Measurements from ENCODE around the gene ZBED1. TPM values are rescaled to one million over a fixed set of nuclear protein-coding genes. Genes with fewer than 3 reads are reported as not detected.
"Not testable (repeated sequence)": the region's sequence is repeated elsewhere in the genome, so short reads cannot be mapped to it uniquely, and the experiment has no call there.

The ZBED1 gene
- total RNA-seq, 2 experiments from 2014 or later = 35.3 to 37.0 TPM

GRCh38 chrX:2483398-2484060 lies 17.2 kb downstream of the ZBED1 start:
- POLR2A ChIA-PET = no interaction called here
- no peaks in the 10 kb centered on the region for H3K27me3 Mint-ChIP-seq
- peaks cover 13% of the 10 kb centered on the region for H3K36me3 Mint-ChIP-seq
- ATAC-seq (ENCODE audit: low read depth) (no peak), DNase-seq (no peak)
- H3K9me3 Mint-ChIP-seq = peaks cover 7% of the 10 kb centered on the region
- H3K4me1 Mint-ChIP-seq = no peaks in the 10 kb centered on the region
- no peak overlapping the region for H3K27ac Mint-ChIP-seq
- no peak overlapping the region for H3K4me3 Mint-ChIP-seq

- H3K4me1 Mint-ChIP-seq; POLR2A ChIA-PET; H3K4me3 Mint-ChIP-seq; H3K9me3 Mint-ChIP-seq; DNase-seq; H3K27me3 Mint-ChIP-seq; ATAC-seq (ENCODE audit: low read depth); H3K27ac Mint-ChIP-seq: not testable (repeated sequence)
- peaks cover 13% of the 10 kb centered on the region for H3K36me3 Mint-ChIP-seq
Observed at GRCh38 chrX:2481597-2481996, 19.2 kb downstream of the ZBED1 start.

- ATAC-seq (ENCODE audit: low read depth); DNase-seq; H3K4me1 Mint-ChIP-seq; H3K27ac Mint-ChIP-seq; H3K27me3 Mint-ChIP-seq; POLR2A ChIA-PET; H3K9me3 Mint-ChIP-seq; H3K4me3 Mint-ChIP-seq: not testable (repeated sequence)
- H3K36me3 Mint-ChIP-seq = peaks cover 11% of the 10 kb centered on the region
Observed at GRCh38 chrX:2479982-2480381, 20.8 kb downstream of the ZBED1 start.

- Mint-ChIP-seq H3K4me3 (no peak overlapping the region), H3K27ac (no peak overlapping the region), H3K27me3 (no peaks in the 10 kb centered on the region), H3K9me3 (peaks cover 7% of the 10 kb centered on the region), H3K4me1 (peaks cover 6% of the 10 kb centered on the region), H3K36me3 (peaks cover 11% of the 10 kb centered on the region)
- DNase-seq (no peak), ATAC-seq (ENCODE audit: low read depth) (no peak)
- POLR2A ChIA-PET = no interaction called here
Observed at GRCh38 chrX:2479420-2479780, 21.4 kb downstream of the ZBED1 start.

GRCh38 chrX:2478546-2479419 lies 22.0 kb downstream of the ZBED1 start:
- no peak overlapping the region for H3K4me3 Mint-ChIP-seq
- DNase-seq (no peak), ATAC-seq (ENCODE audit: low read depth) (no peak)
- peaks cover 11% of the 10 kb centered on the region for H3K36me3 Mint-ChIP-seq
- H3K9me3 Mint-ChIP-seq = peaks cover 7% of the 10 kb centered on the region
- no peak overlapping the region for H3K27ac Mint-ChIP-seq
- peaks cover 6% of the 10 kb centered on the region for H3K4me1 Mint-ChIP-seq
- POLR2A ChIA-PET = no interaction called here
- no peaks in the 10 kb centered on the region for H3K27me3 Mint-ChIP-seq

GRCh38 chrX:2477313-2477712 lies 23.5 kb downstream of the ZBED1 start:
- POLR2A ChIA-PET; ATAC-seq (ENCODE audit: low read depth); H3K9me3 Mint-ChIP-seq; H3K27me3 Mint-ChIP-seq; H3K36me3 Mint-ChIP-seq; H3K4me3 Mint-ChIP-seq; DNase-seq; H3K27ac Mint-ChIP-seq; H3K4me1 Mint-ChIP-seq: not testable (repeated sequence)

GRCh38 chrX:2474963-2475726 lies 25.6 kb downstream of the ZBED1 start:
- POLR2A ChIA-PET = no interaction called here
- Mint-ChIP-seq H3K9me3 (peaks cover 6% of the 10 kb centered on the region), H3K4me1 (peaks cover 6% of the 10 kb centered on the region), H3K27me3 (no peaks in the 10 kb centered on the region), H3K4me3 (no peak overlapping the region), H3K27ac (no peak overlapping the region), H3K36me3 (peaks cover 6% of the 10 kb centered on the region)
- DNase-seq (no peak), ATAC-seq (ENCODE audit: low read depth) (no peak)

GRCh38 chrX:2474280-2474962 lies 26.4 kb downstream of the ZBED1 start:
- no peak overlapping the region for H3K4me3 Mint-ChIP-seq
- H3K27me3 Mint-ChIP-seq = no peaks in the 10 kb centered on the region
- POLR2A ChIA-PET = no interaction called here
- H3K27ac Mint-ChIP-seq = no peak overlapping the region
- H3K4me1 Mint-ChIP-seq = peaks cover 6% of the 10 kb centered on the region
- no peak for DNase-seq
- H3K36me3 Mint-ChIP-seq = peaks cover 4% of the 10 kb centered on the region
- no peak for ATAC-seq (ENCODE audit: low read depth)
- peaks cover 6% of the 10 kb centered on the region for H3K9me3 Mint-ChIP-seq

GRCh38 chrX:2473064-2473463 lies 27.7 kb downstream of the ZBED1 start:
- ATAC-seq (ENCODE audit: low read depth); H3K36me3 Mint-ChIP-seq; H3K27me3 Mint-ChIP-seq; DNase-seq; POLR2A ChIA-PET; H3K4me3 Mint-ChIP-seq; H3K27ac Mint-ChIP-seq; H3K4me1 Mint-ChIP-seq; H3K9me3 Mint-ChIP-seq: not testable (repeated sequence)

- Mint-ChIP-seq H3K4me1 (peaks cover 5% of the 10 kb centered on the region), H3K27ac (no peak overlapping the region), H3K4me3 (no peak overlapping the region), H3K27me3 (no peaks in the 10 kb centered on the region), H3K36me3 (peaks cover 4% of the 10 kb centered on the region), H3K9me3 (peaks cover 7% of the 10 kb centered on the region)
- no peak for ATAC-seq (ENCODE audit: low read depth)
- no peak for DNase-seq
- POLR2A ChIA-PET = no interaction called here
Observed at GRCh38 chrX:2471641-2472040, 29.1 kb downstream of the ZBED1 start.

- POLR2A ChIA-PET; H3K4me1 Mint-ChIP-seq; DNase-seq; H3K27ac Mint-ChIP-seq; H3K4me3 Mint-ChIP-seq; H3K27me3 Mint-ChIP-seq; ATAC-seq (ENCODE audit: low read depth); H3K36me3 Mint-ChIP-seq; H3K9me3 Mint-ChIP-seq: not testable (repeated sequence)
Observed at GRCh38 chrX:2471126-2471525, 29.6 kb downstream of the ZBED1 start.

- H3K4me3 Mint-ChIP-seq; H3K36me3 Mint-ChIP-seq; DNase-seq; ATAC-seq (ENCODE audit: low read depth); POLR2A ChIA-PET; H3K27me3 Mint-ChIP-seq; H3K27ac Mint-ChIP-seq; H3K4me1 Mint-ChIP-seq; H3K9me3 Mint-ChIP-seq: not testable (repeated sequence)
Observed at GRCh38 chrX:2469852-2470251, 30.9 kb downstream of the ZBED1 start.

GRCh38 chrX:2469196-2469685 lies 31.5 kb downstream of the ZBED1 start:
- H3K9me3 Mint-ChIP-seq = peaks cover 7% of the 10 kb centered on the region
- ATAC-seq (ENCODE audit: low read depth) (no peak), DNase-seq (no peak)
- H3K36me3 Mint-ChIP-seq = peaks cover 4% of the 10 kb centered on the region
- no peaks in the 10 kb centered on the region for H3K27me3 Mint-ChIP-seq
- no peak overlapping the region for H3K27ac Mint-ChIP-seq
- POLR2A ChIA-PET = no interaction called here
- H3K4me3 Mint-ChIP-seq = no peak overlapping the region
- peaks cover 3% of the 10 kb centered on the region for H3K4me1 Mint-ChIP-seq
